HEK293T (cell line): Measurements from ENCODE around the gene KLHL36.
A peak's percentile ranks its signal among the peaks of the same experiment; 100 is the strongest.

Experiments
- CTCF ChIA-PET: fragments of 350-600 bp; formaldehyde crosslinking; extraction: SDS; loops from one replicate; lab custom pipeline; 2021; ENCODE audit warnings: antibody characterized with exemption, inconsistent platforms; lab: Yijun Ruan, JAX
- POLR2A ChIA-PET: fragments of 350-600 bp; formaldehyde crosslinking; extraction: SDS; loops from one replicate; lab custom pipeline; 2020; ENCODE audit warnings: antibody characterized with exemption, inconsistent platforms; lab: Yijun Ruan, JAX
- DNase-seq: peaks from one replicate; pipeline ENCODE4 v3.0.0; 2012; ENCODE audit warnings: mixed read lengths; ENCODE audit errors: extremely low spot score
- ARNT ChIP-seq: fragments of 450-650 bp; IDR thresholded peaks from 2 replicates; pipeline ENCODE4 v1.6.1; 2017; ENCODE audit warnings: mild to moderate bottlenecking
- BHLHE40 ChIP-seq: fragments of 450-650 bp; IDR thresholded peaks from 2 replicates; pipeline ENCODE4 v1.6.1; 2016; ENCODE audit warnings: mild to moderate bottlenecking, moderate library complexity, borderline replicate concordance
- CTBP1 ChIP-seq: fragments of 450-650 bp; IDR thresholded peaks from 2 replicates; pipeline ENCODE4 v1.6.1; 2016; ENCODE audit warnings: borderline replicate concordance
- ELF4 ChIP-seq: fragments of 450-650 bp; IDR thresholded peaks from 2 replicates; pipeline ENCODE4 v1.6.1; 2017; ENCODE audit warnings: antibody characterized with exemption
- FOXA1 ChIP-seq: fragments of 450-650 bp; IDR thresholded peaks from 2 replicates; pipeline ENCODE4 v1.6.1; 2016; ENCODE audit warnings: mild to moderate bottlenecking
- FOXK2 ChIP-seq: fragments of 450-650 bp; IDR thresholded peaks from 2 replicates; pipeline ENCODE4 v1.6.1; 2016; ENCODE audit warnings: mild to moderate bottlenecking
- FOXM1 ChIP-seq: fragments of 450-650 bp; IDR thresholded peaks from 2 replicates; pipeline ENCODE4 v1.6.1; 2017; ENCODE audit warnings: mild to moderate bottlenecking, borderline replicate concordance
- HDGF ChIP-seq: fragments of 450-650 bp; IDR thresholded peaks from 2 replicates; pipeline ENCODE4 v1.6.1; 2017; ENCODE audit warnings: antibody characterized with exemption, borderline replicate concordance
- L3MBTL2 ChIP-seq: fragments of 450-650 bp; conservative IDR thresholded peaks from 2 replicates; pipeline ENCODE4 v1.6.1; 2016; ENCODE audit warnings: mild to moderate bottlenecking
- LEF1 ChIP-seq: fragments of 450-650 bp; IDR thresholded peaks from 2 replicates; pipeline ENCODE4 v1.6.1; 2017; ENCODE audit warnings: mild to moderate bottlenecking, borderline replicate concordance
- NFRKB ChIP-seq: fragments of 450-650 bp; IDR thresholded peaks from 2 replicates; pipeline ENCODE4 v1.6.1; 2016; ENCODE audit warnings: mild to moderate bottlenecking, moderate library complexity
- SP1 ChIP-seq: fragments of 450-650 bp; IDR thresholded peaks from 2 replicates; pipeline ENCODE4 v1.6.1; 2017
- SUZ12 ChIP-seq: fragments of 450-650 bp; IDR thresholded peaks from 2 replicates; pipeline ENCODE4 v1.6.1; 2016; ENCODE audit warnings: mild to moderate bottlenecking
- TARDBP ChIP-seq: fragments of 450-650 bp; IDR thresholded peaks from 2 replicates; pipeline ENCODE4 v1.6.1; 2016
- ZNF384 ChIP-seq: fragments of 450-650 bp; IDR thresholded peaks from 2 replicates; pipeline ENCODE4 v1.6.1; 2016
- TF ChIP-seq, protein P1 (sequence below): fragments of 450-650 bp; IDR thresholded peaks from 2 replicates; pipeline ENCODE4 v1.6.1; 2016

KLHL36 gene

DNA sequence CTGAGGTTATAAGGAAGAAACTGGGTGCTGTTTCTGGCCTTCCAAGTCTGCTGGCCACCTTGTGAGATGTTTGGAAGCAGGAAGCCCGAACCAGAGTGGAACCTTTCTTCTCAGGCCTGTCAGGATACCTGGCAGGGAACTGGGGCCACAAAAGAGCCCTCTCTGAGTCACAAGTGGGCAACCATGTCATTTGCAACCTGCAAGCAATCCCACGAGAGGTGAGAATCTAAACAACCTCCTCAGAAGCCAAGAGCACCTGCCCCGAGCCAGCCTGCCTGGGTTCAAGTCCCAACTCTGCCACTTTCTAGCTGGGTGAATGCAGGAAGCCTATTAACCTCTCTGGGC lies 33.7 kb upstream of the KLHL36 start:
- ChIA-PET CTCF (no interaction called here), POLR2A (no interaction called here)
- DNase-seq, result no peak
- no peak for TF ChIP-seq NFRKB
- TF ChIP-seq BHLHE40, result no peak
- TF ChIP-seq LEF1, result no peak
- TF ChIP-seq ELF4, result no peak
- TF ChIP-seq SUZ12, result no peak
- no peak for TF ChIP-seq FOXM1
- TF ChIP-seq L3MBTL2, result no peak
- no peak for TF ChIP-seq FOXK2
- TF ChIP-seq ZNF384, result no peak
- TF ChIP-seq SP1, result no peak
- TF ChIP-seq, protein P1, sequence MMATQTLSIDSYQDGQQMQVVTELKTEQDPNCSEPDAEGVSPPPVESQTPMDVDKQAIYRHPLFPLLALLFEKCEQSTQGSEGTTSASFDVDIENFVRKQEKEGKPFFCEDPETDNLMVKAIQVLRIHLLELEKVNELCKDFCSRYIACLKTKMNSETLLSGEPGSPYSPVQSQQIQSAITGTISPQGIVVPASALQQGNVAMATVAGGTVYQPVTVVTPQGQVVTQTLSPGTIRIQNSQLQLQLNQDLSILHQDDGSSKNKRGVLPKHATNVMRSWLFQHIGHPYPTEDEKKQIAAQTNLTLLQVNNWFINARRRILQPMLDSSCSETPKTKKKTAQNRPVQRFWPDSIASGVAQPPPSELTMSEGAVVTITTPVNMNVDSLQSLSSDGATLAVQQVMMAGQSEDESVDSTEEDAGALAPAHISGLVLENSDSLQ, result no peak
- no peak for TF ChIP-seq FOXA1
- no peak for TF ChIP-seq HDGF
- TF ChIP-seq TARDBP, result no peak
- no peak for TF ChIP-seq CTBP1
- no peak for TF ChIP-seq ARNT

DNA sequence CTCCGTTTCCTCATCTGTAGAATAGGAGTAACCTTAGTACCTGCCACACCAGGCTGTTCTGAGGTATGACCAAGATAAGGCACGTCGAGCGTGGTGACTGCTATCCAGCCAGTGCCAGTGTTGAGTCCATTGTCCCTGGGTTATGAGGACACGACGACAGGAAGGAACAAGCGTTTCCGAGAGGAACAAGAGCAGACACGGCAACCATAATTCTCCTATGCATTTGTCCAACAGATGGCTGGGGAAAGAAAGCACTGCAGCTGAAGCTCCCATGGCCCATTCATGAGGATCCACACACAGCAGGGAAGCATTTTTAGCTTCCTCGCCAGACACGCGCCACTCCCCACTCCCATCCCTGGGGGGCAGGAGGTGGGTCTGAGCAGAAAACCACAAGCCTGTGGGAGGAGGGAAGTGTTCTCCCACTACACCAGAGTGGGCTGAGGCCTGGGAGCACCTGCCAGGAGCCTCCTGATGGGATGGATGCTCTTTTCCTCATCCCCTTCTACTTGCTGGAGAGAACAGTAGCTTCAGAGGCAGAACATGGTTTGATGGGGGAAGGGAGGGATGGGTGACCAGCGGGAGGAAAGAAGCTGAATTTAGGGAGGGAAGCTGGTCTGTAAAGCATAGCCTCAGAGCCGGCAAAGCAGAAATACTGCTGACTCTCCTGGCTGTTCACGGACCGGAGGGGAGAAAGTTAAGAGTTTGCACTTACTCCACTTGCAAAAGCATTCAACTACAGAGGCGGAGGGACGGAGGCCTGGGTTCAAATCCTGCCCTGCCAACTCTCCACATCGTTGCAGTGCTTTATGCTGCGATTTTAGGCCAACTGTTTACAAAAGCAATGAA lies 33.1 kb upstream of the KLHL36 start:
- ChIA-PET CTCF (interaction anchor here (0.7 to 1.3 kb wide), 2 partner anchors 17 to 109 kb away, joined by 3 read pairs; no protein-coding TSS in a partner anchor), POLR2A (no interaction called here)
- TF ChIP-seq BHLHE40, result no peak
- no peak for TF ChIP-seq CTBP1
- no peak for TF ChIP-seq FOXA1
- no peak for TF ChIP-seq LEF1
- no peak for TF ChIP-seq ARNT
- TF ChIP-seq, protein P1, result no peak
- no peak for TF ChIP-seq TARDBP
- TF ChIP-seq SUZ12, result no peak
- no peak for TF ChIP-seq SP1
- no peak for DNase-seq

DNA sequence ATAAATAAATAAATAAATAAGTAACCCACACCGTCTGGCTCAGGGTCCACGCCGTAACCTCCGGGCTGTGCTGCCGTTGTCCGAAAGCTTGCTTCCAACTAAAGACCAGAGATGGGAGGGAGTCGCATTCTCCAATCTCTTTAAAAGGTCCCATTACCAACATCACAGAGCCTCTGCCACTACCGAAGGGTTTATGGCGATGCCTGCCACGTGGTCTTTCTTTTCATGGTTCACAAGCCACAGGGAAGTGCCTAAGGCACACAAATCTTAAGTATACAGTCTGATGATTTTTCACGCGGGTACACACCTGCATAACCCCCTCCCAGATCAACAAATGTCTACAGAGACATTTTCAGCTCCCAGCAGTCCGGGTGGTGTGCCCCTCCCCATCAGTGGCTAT lies 31.8 kb upstream of the KLHL36 start:
- no peak for DNase-seq
- no peak for TF ChIP-seq ARNT
- TF ChIP-seq FOXA1, result no peak
- no peak for TF ChIP-seq TARDBP
- TF ChIP-seq, protein P1, result no peak
- no peak for TF ChIP-seq SUZ12
- TF ChIP-seq FOXM1, result no peak
- TF ChIP-seq L3MBTL2, result peak; percentile 80
- POLR2A ChIA-PET, result interaction anchor here (1.7 kb wide), 1 partner anchor 17 kb away, joined by 7 read pairs; no protein-coding TSS in a partner anchor
- CTCF ChIA-PET, result interaction anchor here (0.8 to 1.3 kb wide), 2 partner anchors 79 to 110 kb away, joined by 3 read pairs; no protein-coding TSS in a partner anchor

DNA sequence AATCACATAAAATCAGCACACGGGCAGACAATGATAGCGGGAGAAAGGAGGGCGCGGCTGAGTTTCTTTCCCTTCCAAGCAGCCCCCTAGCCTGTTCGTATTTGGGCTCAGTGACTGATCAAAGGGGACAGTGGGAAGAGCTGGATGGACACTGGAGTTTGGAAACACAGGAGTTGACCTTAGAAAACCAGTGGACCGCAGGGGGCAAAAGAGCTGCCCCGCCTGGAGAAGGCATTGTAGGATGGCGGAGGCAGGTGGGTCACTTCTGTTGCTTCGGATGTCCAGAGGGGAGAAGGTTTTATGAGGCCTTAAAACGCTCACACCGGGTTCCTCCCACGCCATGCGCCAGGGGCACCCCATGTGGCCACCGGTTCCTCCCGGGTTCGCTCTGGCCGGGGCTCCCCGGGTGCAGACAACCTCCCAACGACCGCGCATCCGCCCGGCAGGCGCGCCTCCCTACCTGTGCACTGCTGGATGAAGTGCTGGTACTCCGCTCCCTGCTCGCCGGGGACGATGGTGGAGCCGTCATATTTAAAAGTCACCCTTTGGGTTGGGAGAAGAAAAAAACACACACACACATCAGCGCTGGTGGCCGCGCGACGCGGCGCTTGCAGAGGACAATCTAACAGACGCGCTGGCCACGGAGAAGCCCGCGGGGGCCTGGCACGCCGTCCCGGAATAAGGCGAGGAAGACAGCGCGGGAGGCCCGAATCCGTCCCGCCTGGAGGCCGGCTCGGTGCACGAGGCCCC lies 31.1 kb upstream of the KLHL36 start:
- ChIA-PET POLR2A (interaction anchor here (0.6 to 1.7 kb wide), 2 partner anchors 18 to 111 kb away, joined by 3 to 7 read pairs; no protein-coding TSS in a partner anchor), CTCF (interaction anchor here (0.8 kb wide), 1 partner anchor 80 kb away, joined by 3 read pairs; no protein-coding TSS in a partner anchor)
- TF ChIP-seq HDGF, result no peak
- TF ChIP-seq TARDBP, result no peak
- TF ChIP-seq ARNT, result no peak
- TF ChIP-seq ELF4, result no peak
- peak; percentile 78 for TF ChIP-seq L3MBTL2
- TF ChIP-seq SP1, result no peak
- DNase-seq, result peak; percentile 43

DNA sequence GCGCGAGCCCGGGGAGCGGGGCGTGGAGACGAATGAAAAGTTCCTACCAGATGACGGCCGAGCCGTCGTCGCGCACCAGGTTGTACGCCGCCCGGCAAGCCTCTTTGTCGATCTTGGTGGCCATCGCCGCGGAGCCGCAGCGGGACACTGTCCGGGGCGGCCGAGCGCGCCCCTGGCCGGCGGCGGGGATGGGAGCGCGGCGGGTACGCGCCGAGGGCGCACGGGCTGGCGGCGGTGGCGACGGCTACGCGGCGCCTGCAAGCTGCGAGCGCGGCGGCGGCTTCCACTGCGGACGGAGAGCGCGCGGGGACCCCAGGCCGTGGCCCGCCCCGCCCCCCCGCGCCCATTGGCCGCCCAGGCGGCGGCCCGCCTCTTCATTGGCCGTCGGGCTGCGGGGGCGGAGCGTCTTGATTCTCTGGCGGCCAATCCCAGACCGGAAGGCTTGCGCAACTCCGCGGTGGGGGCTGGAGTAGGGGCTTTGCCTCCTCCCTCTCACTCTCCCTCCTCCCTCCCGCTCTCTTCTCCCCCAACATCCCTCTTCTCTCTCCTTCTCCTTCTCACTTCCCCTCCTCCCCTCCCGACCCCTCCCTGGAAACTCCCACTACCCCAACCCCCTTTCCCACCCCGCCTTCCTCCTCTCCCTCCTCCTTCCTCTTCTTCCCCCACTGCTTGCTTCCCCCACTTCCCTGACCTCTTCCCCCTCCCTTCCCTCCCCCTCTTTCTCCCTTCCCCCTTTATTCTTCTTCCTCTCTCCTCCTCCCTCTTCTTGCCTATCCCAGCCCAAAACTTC lies 30.3 kb upstream of the KLHL36 start, which contains the start of gene COTL1:
TSS of gene COTL1 (minus strand) at position 288 of the 790 bp plus-strand sequence. CDS start at position 124, 164 bp downstream.
- ChIA-PET POLR2A (no interaction called here), CTCF (interaction anchor here (0.8 kb wide), 1 partner anchor 107 kb away, joined by 3 read pairs; no protein-coding TSS in a partner anchor)
- DNase-seq, result peak; percentile 93

More for the DNA sequence above, 30.3 kb upstream of the KLHL36 start, which contains the start of gene COTL1:
- TF ChIP-seq, protein P1, result peak; percentile 28; the same call in 1 of the 2 replicates
- TF ChIP-seq FOXK2 (no peak), FOXM1 (peak; percentile 28; the same call in 1 of the 2 replicates), NFRKB (no peak), L3MBTL2 (no peak)
